Measurements from ENCODE around the gene KCNK3. TPM values are rescaled to one million over a fixed set of nuclear protein-coding genes. Genes with fewer than 3 reads are reported as not detected.

Gene KCNK3
- total RNA-seq, 4 donors from 2014 or later = 2.0 to 13.9 (median 9.8) TPM

GRCh38 chr2:26678035-26678434 lies 14.5 kb upstream of the KCNK3 start:
- TF ChIP-seq POLR2AphosphoS5 (IDR thresholded peaks at IDR 0.05) = no peak
- no peak for TF ChIP-seq EP300 (IDR thresholded peaks at IDR 0.05)
- TF ChIP-seq POLR2A (IDR thresholded peaks at IDR 0.05) = no peak
- TF ChIP-seq CTCF (IDR thresholded peaks at IDR 0.05) = no peak
- Histone ChIP-seq H3K4me3 (no peak overlapping the region), H3K36me3 (no peaks in the 10 kb centered on the region), H3K9me3 (peaks cover 0 to 5% (median 0%) of the 10 kb centered on the region in 3 donors), H3K4me1 (peaks cover 0 to 10% (median 0%) of the 10 kb centered on the region in 3 donors), H3K27me3 (no peaks in the 10 kb centered on the region), H3K27ac (no peak overlapping the region)
- no peak for ATAC-seq
- 90 to 94% methylated on average over 3 to 4 of the region's 4 CpGs for WGBS, 2 donors (ENCODE audit: low coverage in 1 of 2)

GRCh38 chr2:26679867-26680266 lies 12.7 kb upstream of the KCNK3 start:
- Histone ChIP-seq H3K4me3 (no peak overlapping the region), H3K9me3 (peaks cover 0 to 5% (median 0%) of the 10 kb centered on the region in 3 donors), H3K4me1 (peaks cover 0 to 10% (median 0%) of the 10 kb centered on the region in 3 donors), H3K36me3 (no peaks in the 10 kb centered on the region), H3K27ac (no peak overlapping the region), H3K27me3 (no peaks in the 10 kb centered on the region)
- WGBS, 2 donors (ENCODE audit: low coverage in 1 of 2) = 69 to 83% methylated on average over 2 to 4 of the region's 4 CpGs
- no peak for ATAC-seq
- no peak for TF ChIP-seq POLR2AphosphoS5 (IDR thresholded peaks at IDR 0.05)
- no peak for TF ChIP-seq CTCF (IDR thresholded peaks at IDR 0.05)
- no peak for TF ChIP-seq EP300 (IDR thresholded peaks at IDR 0.05)
- no peak for TF ChIP-seq POLR2A (IDR thresholded peaks at IDR 0.05)

- ATAC-seq = no peak
- Histone ChIP-seq H3K27ac (no peak overlapping the region), H3K36me3 (no peaks in the 10 kb centered on the region), H3K4me3 (no peak overlapping the region), H3K4me1 (peaks cover 0 to 17% (median 3%) of the 10 kb centered on the region in 3 donors), H3K27me3 (no peaks in the 10 kb centered on the region), H3K9me3 (peaks cover 0 to 5% (median 0%) of the 10 kb centered on the region in 3 donors)
- TF ChIP-seq CTCF (IDR thresholded peaks at IDR 0.05) (no peak), POLR2AphosphoS5 (IDR thresholded peaks at IDR 0.05) (no peak), POLR2A (IDR thresholded peaks at IDR 0.05) (no peak), EP300 (IDR thresholded peaks at IDR 0.05) (no peak)
- 55% methylated on average over 2 of the region's 3 CpGs; no CpG with 5 or more reads in 1 of the 2 donors for WGBS, 2 donors (ENCODE audit: low coverage in 1 of 2)
Measured at GRCh38 chr2:26681656-26682055, 10.9 kb upstream of the KCNK3 start.

GRCh38 chr2:26682155-26682554 lies 10.4 kb upstream of the KCNK3 start:
- no peak overlapping the region for H3K27ac ChIP-seq
- H3K27me3 ChIP-seq = no peaks in the 10 kb centered on the region
- no peak overlapping the region for H3K4me3 ChIP-seq
- WGBS, 2 donors (ENCODE audit: low coverage in 1 of 2) = 56 to 66% methylated on average over 3 to 7 of the region's 8 CpGs
- H3K9me3 ChIP-seq = peaks cover 0 to 5% (median 0%) of the 10 kb centered on the region in 3 donors
- H3K36me3 ChIP-seq = no peaks in the 10 kb centered on the region
- peaks cover 0 to 21% (median 3%) of the 10 kb centered on the region in 3 donors for H3K4me1 ChIP-seq
- ATAC-seq = no peak
- no peak for TF ChIP-seq EP300 (IDR thresholded peaks at IDR 0.05)

- no peaks in the 10 kb centered on the region for H3K9me3 ChIP-seq
- no peaks in the 10 kb centered on the region for H3K36me3 ChIP-seq
- H3K27ac ChIP-seq = no peak overlapping the region
- 93 to 100% methylated on average over 3 of the region's 6 CpGs for WGBS, 2 donors (ENCODE audit: low coverage in 1 of 2)
- no peak for TF ChIP-seq POLR2A (IDR thresholded peaks at IDR 0.05)
- TF ChIP-seq POLR2AphosphoS5 (IDR thresholded peaks at IDR 0.05) = no peak
- TF ChIP-seq CTCF (IDR thresholded peaks at IDR 0.05) = no peak
- no peak for TF ChIP-seq EP300 (IDR thresholded peaks at IDR 0.05)
- H3K4me3 ChIP-seq = no peak overlapping the region
- ATAC-seq = no peak
- H3K27me3 ChIP-seq = no peaks in the 10 kb centered on the region
- H3K4me1 ChIP-seq = peaks cover 0 to 21% (median 3%) of the 10 kb centered on the region in 3 donors
Measured at GRCh38 chr2:26683583-26683982, 8.9 kb upstream of the KCNK3 start.

Measured in gastroesophageal sphincter (tissue), 4 donors.